IPS-15b (cell line): ENCODE data around the gene REN.

Experiments used
- H3K27me3 ChIP-seq: one replicate; pipeline ENCODE4 v1.6.1; 2013; ENCODE audit warnings: low read length; ENCODE audit not compliant: control insufficient read depth, insufficient read depth
- H3K36me3 ChIP-seq: one replicate; pipeline ENCODE4 v1.6.1; 2013; ENCODE audit warnings: low read length; ENCODE audit not compliant: control insufficient read depth, insufficient read depth
- H3K4me1 ChIP-seq: one replicate; pipeline ENCODE4 v1.6.1; 2013; ENCODE audit warnings: mild to moderate bottlenecking, low read length; ENCODE audit not compliant: control insufficient read depth, insufficient read depth
- H3K4me3 ChIP-seq: one replicate; pipeline ENCODE4 v1.5.1; 2013; ENCODE audit warnings: low read depth, low read length
- H3K9ac ChIP-seq: one replicate; pipeline ENCODE4 v1.6.1; 2013; ENCODE audit warnings: low read depth, mild to moderate bottlenecking, low read length
- H3K9me3 ChIP-seq: one replicate; pipeline ENCODE4 v1.6.1; 2013; ENCODE audit warnings: mild to moderate bottlenecking, low read length; ENCODE audit not compliant: control insufficient read depth, insufficient read depth

REN gene

DNA sequence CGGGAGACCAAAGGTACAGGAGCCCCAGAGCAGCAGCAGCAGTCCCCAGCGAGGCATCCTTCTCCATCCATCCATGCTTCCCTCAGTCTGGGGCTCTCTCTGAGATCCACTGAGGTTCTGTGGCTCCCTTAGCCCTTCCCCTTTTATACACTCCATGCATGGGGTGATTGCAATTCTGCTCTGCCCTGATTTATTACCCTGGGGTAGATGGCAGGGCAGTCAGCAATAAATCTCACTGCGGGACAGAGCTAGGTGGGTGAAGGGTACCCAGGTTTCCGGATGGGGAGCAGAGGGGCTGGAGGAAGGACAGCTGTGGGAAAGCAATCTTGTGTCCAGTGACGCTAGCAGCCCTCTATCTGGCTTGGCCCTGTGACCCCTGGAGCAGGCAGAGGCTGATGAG, at the start of gene REN:
Gene REN, minus strand, starts transcription at position 119 of the 400 bp plus-strand sequence. Its CDS starts 44 bp downstream, at position 75.
- peaks cover 21% of the 10 kb centered on the region for H3K9me3 ChIP-seq
- H3K4me3 ChIP-seq: no peak within 1 kb of the TSS
- no peaks in the 10 kb centered on the region for H3K4me1 ChIP-seq
- no peak within 1 kb of the TSS for H3K9ac ChIP-seq
- H3K36me3 ChIP-seq: no peaks in the 10 kb centered on the region
- no peaks in the 10 kb centered on the region for H3K27me3 ChIP-seq

DNA sequence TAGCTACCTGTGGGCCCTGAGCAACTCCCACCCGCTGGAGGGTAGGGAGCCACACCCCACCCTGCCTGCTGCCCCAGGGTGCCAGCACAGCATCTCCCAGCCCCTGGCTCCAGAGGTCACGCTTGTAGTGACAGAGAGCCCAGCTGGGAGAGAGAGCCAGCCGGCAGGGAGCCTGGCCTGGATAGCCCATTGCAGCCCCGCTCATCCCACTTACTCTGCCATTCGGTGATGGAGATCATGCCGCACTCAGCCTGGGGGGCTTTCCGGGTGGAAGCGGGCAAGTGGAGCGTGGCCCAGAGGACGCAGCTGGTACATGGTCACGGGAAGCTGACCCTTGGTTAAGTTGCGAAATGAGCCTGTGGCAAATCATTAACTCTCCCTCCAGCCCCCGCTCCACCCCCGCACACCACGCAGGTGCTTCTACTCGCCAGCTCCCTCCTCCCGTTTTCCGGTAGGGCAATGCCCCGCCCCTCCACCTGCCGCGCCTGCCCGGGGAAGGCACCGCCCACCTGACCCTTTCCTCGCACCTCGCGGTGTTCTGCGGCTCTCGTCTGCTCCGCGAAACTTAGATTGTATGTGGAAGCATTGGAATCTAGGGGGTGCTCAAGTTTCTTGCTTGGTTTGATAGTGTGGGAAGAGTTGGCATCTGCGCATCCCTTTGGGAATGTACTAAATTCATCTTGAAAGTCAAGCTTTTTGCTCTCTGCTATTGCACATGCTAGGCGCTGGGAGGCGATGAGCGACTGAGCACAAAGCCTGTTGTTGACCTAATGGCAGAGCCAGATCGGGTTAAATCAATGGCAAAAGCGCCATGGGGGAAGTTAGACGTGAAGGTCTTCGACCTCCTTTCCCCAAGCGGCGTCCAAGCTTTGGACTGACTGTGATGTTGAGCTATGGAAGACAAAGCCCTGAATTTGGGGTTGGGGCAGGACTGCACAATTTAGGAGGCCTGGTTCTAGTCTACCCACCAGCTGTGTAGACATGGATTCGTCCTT, 47.8 kb upstream of the REN start, which contains the start of gene GOLT1A:
Gene GOLT1A, minus strand, starts transcription at position 321 of the 995 bp plus-strand sequence. Its CDS starts 82 bp downstream, at position 239.
- no peaks in the 10 kb centered on the region for H3K9me3 ChIP-seq
- H3K36me3 ChIP-seq: no peaks in the 10 kb centered on the region
- H3K9ac ChIP-seq: no peak within 1 kb of the TSS
- H3K27me3 ChIP-seq: no peaks in the 10 kb centered on the region
- no peaks in the 10 kb centered on the region for H3K4me1 ChIP-seq
- peak within 1 kb of the TSS; percentile 82 for H3K4me3 ChIP-seq

DNA sequence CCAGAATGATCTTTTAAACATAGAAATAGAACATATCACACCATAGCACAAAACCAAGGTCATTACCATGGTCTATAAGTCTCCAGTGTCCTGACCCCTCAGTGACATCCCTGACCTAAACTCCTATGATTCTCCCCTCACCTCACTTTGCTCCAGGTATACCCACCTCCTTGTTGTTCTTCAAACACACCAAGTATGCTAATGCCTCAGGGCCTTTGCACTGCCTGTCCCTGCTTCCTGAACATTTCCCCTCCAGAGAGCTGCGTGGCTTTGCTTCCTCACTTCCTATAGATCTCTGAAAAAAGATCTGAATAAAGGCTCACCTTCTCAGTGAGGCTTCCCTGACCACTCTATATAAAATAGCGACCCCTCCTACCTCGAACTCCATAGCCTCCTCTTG, 46.6 kb upstream of the REN start:
- H3K9me3 ChIP-seq: no peaks in the 10 kb centered on the region
- H3K4me3 ChIP-seq: no peak overlapping the region
- H3K27me3 ChIP-seq: no peaks in the 10 kb centered on the region
- no peak overlapping the region for H3K9ac ChIP-seq
- no peaks in the 10 kb centered on the region for H3K36me3 ChIP-seq
- no peaks in the 10 kb centered on the region for H3K4me1 ChIP-seq

DNA sequence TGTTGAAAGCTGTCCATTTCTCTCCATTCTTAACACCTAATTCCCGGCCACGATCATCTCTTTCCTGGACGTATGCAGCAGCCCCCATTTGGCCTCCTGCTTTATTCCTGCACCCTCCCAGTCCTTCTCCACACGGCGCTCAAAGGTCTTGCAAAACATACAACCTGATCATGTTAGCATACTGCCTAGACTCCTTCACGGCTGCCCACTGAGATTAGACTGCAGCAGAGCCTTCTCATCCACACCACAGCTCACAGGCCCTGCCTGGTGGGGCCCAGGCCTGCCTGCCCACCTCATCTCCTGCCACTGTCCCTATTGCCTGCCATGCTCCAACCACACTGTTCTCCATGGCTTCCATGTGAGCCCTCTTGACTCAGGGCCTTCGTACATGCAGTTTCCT, 44.9 kb upstream of the REN start:
- H3K36me3 ChIP-seq: no peaks in the 10 kb centered on the region
- peaks cover 3% of the 10 kb centered on the region for H3K4me1 ChIP-seq
- no peak overlapping the region for H3K9ac ChIP-seq
- no peak overlapping the region for H3K4me3 ChIP-seq
- H3K27me3 ChIP-seq: no peaks in the 10 kb centered on the region
- H3K9me3 ChIP-seq: no peaks in the 10 kb centered on the region

DNA sequence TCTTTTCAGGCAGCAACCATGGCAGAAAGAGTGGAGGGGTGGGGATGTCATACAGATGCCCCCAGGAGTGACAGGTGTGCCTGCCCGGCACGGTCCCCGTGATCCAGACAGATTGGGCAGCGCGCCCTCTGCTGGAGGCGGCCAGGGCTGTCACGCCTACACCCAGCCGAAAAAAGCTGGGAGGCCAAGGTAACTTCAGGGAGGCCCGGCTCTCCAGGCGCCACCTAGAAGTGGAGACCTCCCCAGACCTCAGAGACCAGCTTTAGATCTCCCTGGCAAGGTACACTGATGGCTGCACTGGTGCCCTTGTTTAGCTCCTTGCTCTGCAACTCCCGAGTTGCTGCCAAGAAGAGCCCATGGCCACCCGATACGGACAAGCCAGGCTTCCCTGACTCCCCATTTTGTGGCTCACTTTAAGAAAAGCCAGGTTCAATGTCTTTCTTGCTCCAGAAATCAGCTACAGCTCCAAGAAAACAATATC, 41.0 kb upstream of the REN start:
- peaks cover 3% of the 10 kb centered on the region for H3K4me1 ChIP-seq
- H3K4me3 ChIP-seq: no peak overlapping the region
- H3K27me3 ChIP-seq: no peaks in the 10 kb centered on the region
- H3K36me3 ChIP-seq: no peaks in the 10 kb centered on the region
- no peak overlapping the region for H3K9ac ChIP-seq
- no peaks in the 10 kb centered on the region for H3K9me3 ChIP-seq

DNA sequence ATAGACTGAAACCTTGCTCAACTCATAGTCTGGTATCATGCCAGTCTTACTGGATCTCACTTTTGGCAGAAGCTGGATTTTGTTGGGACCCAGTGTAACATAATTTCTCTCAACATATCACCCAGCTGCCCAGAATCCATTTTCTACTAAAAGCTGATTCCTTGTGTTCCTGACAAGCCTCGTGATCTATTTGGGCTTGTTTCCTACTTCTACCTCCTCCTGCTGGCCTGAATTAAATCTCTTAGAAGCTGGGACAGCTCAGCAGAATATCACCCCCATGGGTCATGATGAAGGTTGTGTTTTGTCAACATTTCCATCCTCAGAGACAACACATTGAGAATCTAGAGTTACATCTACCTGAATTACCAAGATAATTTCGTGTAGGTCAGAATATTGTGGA, 40.0 kb upstream of the REN start:
- H3K27me3 ChIP-seq: no peaks in the 10 kb centered on the region

DNA sequence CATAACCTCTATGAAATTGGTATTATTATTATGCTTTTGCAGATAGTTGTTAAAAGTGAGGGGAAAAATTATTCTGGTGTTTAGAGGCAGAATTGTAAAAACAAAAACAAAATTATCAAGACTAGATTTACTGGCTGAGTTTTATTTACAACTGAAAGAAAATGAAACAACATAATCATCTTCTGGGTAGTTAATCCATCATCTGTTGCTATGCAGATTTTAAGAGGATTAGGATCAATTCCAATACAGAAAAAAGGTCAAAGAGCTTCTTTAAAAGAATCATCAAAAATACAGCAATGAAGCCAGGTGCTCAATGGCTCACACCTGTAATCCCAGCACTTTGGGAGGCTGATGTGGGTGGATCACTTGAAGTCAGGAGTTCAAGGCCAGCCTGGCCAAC, 39.3 kb upstream of the REN start:
- no peak overlapping the region for H3K9ac ChIP-seq
- H3K36me3 ChIP-seq: no peaks in the 10 kb centered on the region
- H3K4me1 ChIP-seq: peaks cover 3% of the 10 kb centered on the region
- no peaks in the 10 kb centered on the region for H3K27me3 ChIP-seq
- no peaks in the 10 kb centered on the region for H3K9me3 ChIP-seq
- H3K4me3 ChIP-seq: no peak overlapping the region

More for the DNA sequence above, 40.0 kb upstream of the REN start:
- H3K36me3 ChIP-seq: no peaks in the 10 kb centered on the region
- H3K4me3 ChIP-seq: no peak overlapping the region
- no peak overlapping the region for H3K9ac ChIP-seq
- H3K4me1 ChIP-seq: peaks cover 3% of the 10 kb centered on the region
- H3K9me3 ChIP-seq: no peaks in the 10 kb centered on the region

DNA sequence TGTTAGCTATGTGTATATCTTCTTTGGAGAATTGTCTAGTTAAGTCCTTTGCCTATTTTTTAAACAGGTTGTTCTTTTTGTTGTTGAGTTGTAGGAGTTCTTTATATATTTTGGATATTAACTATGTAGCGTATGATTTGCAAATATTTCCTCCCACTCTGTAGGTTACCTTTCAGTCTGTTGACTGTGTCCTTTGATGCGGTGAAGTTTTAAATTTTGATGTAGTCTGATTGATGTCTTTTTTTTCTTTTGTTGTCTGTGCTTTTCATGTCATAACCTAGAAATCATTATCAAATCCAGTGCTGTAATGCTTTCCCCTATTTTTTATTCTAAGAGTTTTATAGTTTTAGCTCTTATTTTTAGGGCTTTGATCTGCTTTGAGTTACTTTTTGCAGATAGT, 38.8 kb upstream of the REN start:
- no peaks in the 10 kb centered on the region for H3K27me3 ChIP-seq
- no peaks in the 10 kb centered on the region for H3K36me3 ChIP-seq
- no peaks in the 10 kb centered on the region for H3K9me3 ChIP-seq
- H3K9ac ChIP-seq: no peak overlapping the region
- peaks cover 3% of the 10 kb centered on the region for H3K4me1 ChIP-seq
- no peak overlapping the region for H3K4me3 ChIP-seq

DNA sequence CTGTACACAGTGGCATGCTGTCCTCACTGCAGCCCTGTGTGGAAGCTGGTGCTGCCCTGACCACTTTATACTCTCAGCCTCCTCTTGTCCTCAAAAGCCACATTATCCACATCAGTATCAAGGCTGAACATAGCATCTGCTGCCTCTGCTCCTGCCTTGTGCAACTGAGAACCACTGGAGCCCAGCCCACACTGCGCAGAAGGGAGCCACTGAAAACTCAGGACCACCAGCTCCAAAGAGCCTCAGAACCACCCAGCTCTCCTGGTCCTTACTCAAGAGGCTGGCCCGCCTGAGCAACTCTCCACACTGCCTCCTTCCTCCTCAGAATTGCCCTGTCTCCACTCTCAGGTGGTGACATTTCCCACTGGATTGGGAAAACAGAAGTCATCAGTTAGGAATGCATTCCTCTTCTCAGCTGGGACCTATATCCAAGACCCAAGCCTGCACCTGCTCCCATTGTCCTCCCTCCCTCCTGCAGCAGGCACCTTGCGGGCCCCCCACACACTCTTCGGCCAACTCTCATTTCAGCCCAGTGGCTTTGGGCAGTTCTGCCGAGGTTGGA, 37.1 kb upstream of the REN start:
- H3K9ac ChIP-seq: no peak overlapping the region
- no peaks in the 10 kb centered on the region for H3K9me3 ChIP-seq
- H3K36me3 ChIP-seq: no peaks in the 10 kb centered on the region
- peaks cover 3% of the 10 kb centered on the region for H3K4me1 ChIP-seq
- no peaks in the 10 kb centered on the region for H3K27me3 ChIP-seq
- H3K4me3 ChIP-seq: no peak overlapping the region

DNA sequence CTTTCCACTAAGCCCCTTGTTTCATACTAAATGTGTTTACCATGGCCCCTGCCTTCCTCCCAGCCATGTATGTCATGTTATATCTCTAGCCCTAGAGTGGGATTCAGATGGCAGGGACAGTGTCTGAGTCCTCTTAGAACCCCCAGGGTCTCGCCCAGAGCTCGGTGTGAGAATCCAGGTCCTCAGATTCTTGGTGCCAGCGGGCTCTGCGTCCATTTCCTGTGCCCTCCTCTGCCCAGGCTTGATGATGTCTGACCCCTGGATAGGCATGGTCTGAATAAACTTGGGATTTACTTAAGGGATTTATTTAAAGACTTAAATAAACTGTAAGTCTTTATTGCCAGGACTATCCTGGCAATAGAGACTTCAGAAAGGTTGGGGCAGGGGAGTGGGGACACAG, 36.3 kb upstream of the REN start:
- H3K4me3 ChIP-seq: no peak overlapping the region
- H3K9ac ChIP-seq: no peak overlapping the region
- no peaks in the 10 kb centered on the region for H3K27me3 ChIP-seq
- H3K36me3 ChIP-seq: no peaks in the 10 kb centered on the region
- no peaks in the 10 kb centered on the region for H3K9me3 ChIP-seq
- peaks cover 3% of the 10 kb centered on the region for H3K4me1 ChIP-seq

DNA sequence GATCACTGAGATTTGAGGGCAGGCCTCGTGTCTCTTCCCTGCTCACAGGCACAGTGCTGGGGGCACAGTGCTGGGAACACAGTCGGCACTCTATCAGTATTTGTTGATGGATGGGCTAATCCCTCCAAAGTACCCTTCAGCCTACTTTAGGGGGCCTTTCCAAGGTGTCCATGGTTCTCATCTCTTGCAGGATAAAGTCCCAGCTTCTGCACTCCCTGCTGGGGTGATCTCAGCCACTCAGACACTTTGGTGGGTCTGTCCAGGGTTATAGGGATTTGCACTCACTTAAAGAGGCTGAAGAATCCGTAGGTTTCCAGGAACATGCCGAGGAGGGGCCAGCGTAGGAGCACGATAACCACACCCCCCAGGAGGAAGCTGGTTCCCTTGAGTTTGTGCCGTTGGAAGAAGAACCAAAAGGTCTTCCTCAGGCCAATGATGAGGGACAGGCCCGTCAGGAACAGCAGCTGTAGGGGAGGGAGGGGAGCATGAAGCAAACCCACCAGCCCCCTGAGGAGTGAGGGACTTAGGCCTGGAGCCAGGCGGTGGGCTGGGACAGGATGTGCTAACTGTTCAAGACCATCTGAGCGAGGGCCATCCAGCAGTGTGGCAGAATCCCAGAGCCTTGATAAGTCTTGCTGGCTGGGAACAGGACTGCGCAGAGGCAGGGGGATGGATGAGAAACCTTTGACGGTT, 35.4 kb upstream of the REN start:
- Histone ChIP-seq H3K9ac (no peak overlapping the region), H3K27me3 (no peaks in the 10 kb centered on the region), H3K9me3 (no peaks in the 10 kb centered on the region), H3K4me3 (no peak overlapping the region), H3K4me1 (no peaks in the 10 kb centered on the region), H3K36me3 (no peaks in the 10 kb centered on the region)
